Loucy (cell line): ENCODE results near the gene EPB41L2.
"Not testable (repeated sequence)": the region's sequence is repeated elsewhere in the genome, so short reads cannot be mapped to it uniquely, and the experiment has no call there.

Experiments used
- H2AFZ ChIP-seq: fragments of 200-600 bp; sonication (generic); 2 replicates; pipeline ENCODE4 v1.6.0; 2016; ENCODE audit warnings: antibody characterized with exemption, mild to moderate bottlenecking, low read length, moderate library complexity
- H3F3A ChIP-seq: fragments of 200-600 bp; 2 replicates; pipeline ENCODE4 v1.6.0; 2016; ENCODE audit warnings: antibody characterized with exemption, low read depth, mild to moderate bottlenecking
- H3K27me3 ChIP-seq: fragments of 200-600 bp; sonication (generic); 2 replicates; pipeline ENCODE4 v1.6.1; 2014; ENCODE audit warnings: low read length, mild to moderate bottlenecking; ENCODE audit not compliant: insufficient read depth, poor library complexity, severe bottlenecking
- H3K36me3 ChIP-seq: fragments of 200-600 bp; sonication (generic); 2 replicates; pipeline ENCODE4 v1.6.1; 2016; ENCODE audit warnings: low read length; ENCODE audit not compliant: insufficient read depth
- H3K4me1 ChIP-seq: fragments of 200-600 bp; sonication (generic); 2 replicates; pipeline ENCODE4 v1.5.1; 2014; ENCODE audit warnings: low read length, mild to moderate bottlenecking; ENCODE audit not compliant: insufficient read depth, poor library complexity, severe bottlenecking
- H3K4me2 ChIP-seq: fragments of 200-600 bp; sonication (generic); 2 replicates; pipeline ENCODE4 v1.6.0; 2014; ENCODE audit warnings: antibody characterized with exemption, low read length, low read depth, mild to moderate bottlenecking; ENCODE audit not compliant: poor library complexity, severe bottlenecking
- H3K4me3 ChIP-seq: fragments of 200-600 bp; sonication (generic); 2 replicates; pipeline ENCODE4 v1.5.1; 2014; ENCODE audit warnings: low read length, mild to moderate bottlenecking, mixed read lengths; ENCODE audit not compliant: poor library complexity, severe bottlenecking
- H3K79me2 ChIP-seq: fragments of 200-600 bp; sonication (generic); 2 replicates; pipeline ENCODE4 v1.6.1; 2014; ENCODE audit warnings: low read length; ENCODE audit not compliant: insufficient read depth
- H3K9ac ChIP-seq: fragments of 200-600 bp; sonication (generic); 2 replicates; pipeline ENCODE4 v1.6.0; 2014; ENCODE audit warnings: mild to moderate bottlenecking, low read depth, low read length, moderate library complexity; ENCODE audit not compliant: poor library complexity, severe bottlenecking
- H3K9me2 ChIP-seq: fragments of 200-600 bp; sonication (generic); replicated peaks from 2 replicates; pipeline ENCODE4 v1.6.1; 2016; ENCODE audit warnings: low read depth, low read length, mixed read lengths
- H3K9me3 ChIP-seq: fragments of 200-600 bp; sonication (generic); 2 replicates; pipeline ENCODE4 v1.6.1; 2014; ENCODE audit warnings: mild to moderate bottlenecking, antibody characterized with exemption, low read length, low read depth; ENCODE audit not compliant: insufficient read depth
- H4K20me1 ChIP-seq: fragments of 200-600 bp; sonication (generic); 2 replicates; pipeline ENCODE4 v1.6.0; 2014; ENCODE audit warnings: antibody characterized with exemption, low read length, mild to moderate bottlenecking; ENCODE audit not compliant: insufficient read depth, poor library complexity, severe bottlenecking
- EZH2phosphoT487 ChIP-seq: fragments of 200-600 bp; IDR thresholded peaks from 2 replicates; pipeline ENCODE4 v1.6.1; 2018; ENCODE audit warnings: antibody characterized with exemption, mild to moderate bottlenecking, moderate library complexity, borderline replicate concordance
- TF ChIP-seq, protein P1 (sequence below): fragments of 200-600 bp; sonication (generic); conservative IDR thresholded peaks from 2 replicates; pipeline ENCODE4 v1.5.1; 2014; ENCODE audit warnings: mild to moderate bottlenecking, antibody characterized with exemption, low read length

The EPB41L2 gene

DNA sequence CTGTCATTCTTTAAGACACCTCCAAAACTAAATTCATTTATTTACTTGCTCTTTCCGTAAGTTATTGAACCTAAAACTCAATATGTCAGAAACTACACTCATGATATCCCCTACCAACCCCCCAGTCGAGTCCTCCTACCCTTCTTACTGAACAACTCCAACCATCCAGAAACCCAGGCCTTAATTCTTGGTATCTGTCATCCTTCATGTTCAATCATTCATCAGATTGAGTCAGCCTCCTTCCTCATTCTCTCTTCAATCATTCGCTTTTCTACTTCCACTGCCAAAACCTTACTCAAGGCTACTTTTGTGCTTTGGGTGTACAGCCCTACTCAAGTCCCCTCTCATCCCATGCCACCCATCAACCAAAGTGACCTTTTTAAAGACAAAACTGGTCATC is 140.1 kb downstream of the EPB41L2 start:
- H3K4me2 ChIP-seq, result no peak overlapping the region
- H4K20me1 ChIP-seq, result no peaks in the 10 kb centered on the region
- TF ChIP-seq EZH2phosphoT487, result no peak
- TF ChIP-seq, protein P1, sequence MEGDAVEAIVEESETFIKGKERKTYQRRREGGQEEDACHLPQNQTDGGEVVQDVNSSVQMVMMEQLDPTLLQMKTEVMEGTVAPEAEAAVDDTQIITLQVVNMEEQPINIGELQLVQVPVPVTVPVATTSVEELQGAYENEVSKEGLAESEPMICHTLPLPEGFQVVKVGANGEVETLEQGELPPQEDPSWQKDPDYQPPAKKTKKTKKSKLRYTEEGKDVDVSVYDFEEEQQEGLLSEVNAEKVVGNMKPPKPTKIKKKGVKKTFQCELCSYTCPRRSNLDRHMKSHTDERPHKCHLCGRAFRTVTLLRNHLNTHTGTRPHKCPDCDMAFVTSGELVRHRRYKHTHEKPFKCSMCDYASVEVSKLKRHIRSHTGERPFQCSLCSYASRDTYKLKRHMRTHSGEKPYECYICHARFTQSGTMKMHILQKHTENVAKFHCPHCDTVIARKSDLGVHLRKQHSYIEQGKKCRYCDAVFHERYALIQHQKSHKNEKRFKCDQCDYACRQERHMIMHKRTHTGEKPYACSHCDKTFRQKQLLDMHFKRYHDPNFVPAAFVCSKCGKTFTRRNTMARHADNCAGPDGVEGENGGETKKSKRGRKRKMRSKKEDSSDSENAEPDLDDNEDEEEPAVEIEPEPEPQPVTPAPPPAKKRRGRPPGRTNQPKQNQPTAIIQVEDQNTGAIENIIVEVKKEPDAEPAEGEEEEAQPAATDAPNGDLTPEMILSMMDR, result no peak
- peaks cover 9% of the 10 kb centered on the region for H3K4me1 ChIP-seq
- H3K4me3 ChIP-seq, result no peak overlapping the region
- no peaks in the 10 kb centered on the region for H3K79me2 ChIP-seq
- no peaks in the 10 kb centered on the region for H3K9me2 ChIP-seq
- no peak overlapping the region for H3K9ac ChIP-seq
- no peaks in the 10 kb centered on the region for H3K9me3 ChIP-seq
- H2AFZ ChIP-seq, result no peak overlapping the region
- peaks cover 17% of the 10 kb centered on the region; the same call in 1 of the 2 replicates for H3K36me3 ChIP-seq
- H3K27me3 ChIP-seq, result no peaks in the 10 kb centered on the region
- H3F3A ChIP-seq, result no peaks in the 10 kb centered on the region

DNA sequence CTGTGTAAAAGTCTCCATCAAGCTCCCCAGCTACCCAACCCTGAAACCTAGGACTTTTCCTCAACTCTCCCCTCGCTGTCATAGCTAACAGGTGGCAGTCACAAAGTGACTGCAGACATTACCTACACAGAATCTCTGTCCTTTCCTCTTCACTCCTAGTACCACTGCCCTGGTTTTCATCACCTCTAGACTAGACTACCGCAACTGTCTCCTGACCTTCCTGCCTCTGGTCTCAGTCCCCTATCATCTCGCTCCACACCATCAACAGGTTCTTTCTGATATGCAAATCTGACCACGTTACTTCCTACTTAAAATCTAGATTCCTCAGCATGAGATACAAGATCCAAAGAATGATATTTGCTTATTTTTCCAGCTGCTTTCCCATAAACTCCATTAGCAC is 142.1 kb downstream of the EPB41L2 start:
- H3K9ac ChIP-seq, result no peak overlapping the region
- peaks cover 13% of the 10 kb centered on the region; the same call in 1 of the 2 replicates for H3K36me3 ChIP-seq
- H2AFZ ChIP-seq, result no peak overlapping the region
- no peak for TF ChIP-seq EZH2phosphoT487
- TF ChIP-seq, protein P1, result no peak
- H3K9me3 ChIP-seq, result no peaks in the 10 kb centered on the region
- no peaks in the 10 kb centered on the region for H3F3A ChIP-seq
- H3K4me1 ChIP-seq, result peaks cover 9% of the 10 kb centered on the region
- peak overlapping the region; percentile 8 for H3K4me2 ChIP-seq
- no peaks in the 10 kb centered on the region for H4K20me1 ChIP-seq
- H3K9me2 ChIP-seq, result no peaks in the 10 kb centered on the region
- H3K4me3 ChIP-seq, result no peak overlapping the region
- no peaks in the 10 kb centered on the region for H3K27me3 ChIP-seq
- H3K79me2 ChIP-seq, result no peaks in the 10 kb centered on the region

DNA sequence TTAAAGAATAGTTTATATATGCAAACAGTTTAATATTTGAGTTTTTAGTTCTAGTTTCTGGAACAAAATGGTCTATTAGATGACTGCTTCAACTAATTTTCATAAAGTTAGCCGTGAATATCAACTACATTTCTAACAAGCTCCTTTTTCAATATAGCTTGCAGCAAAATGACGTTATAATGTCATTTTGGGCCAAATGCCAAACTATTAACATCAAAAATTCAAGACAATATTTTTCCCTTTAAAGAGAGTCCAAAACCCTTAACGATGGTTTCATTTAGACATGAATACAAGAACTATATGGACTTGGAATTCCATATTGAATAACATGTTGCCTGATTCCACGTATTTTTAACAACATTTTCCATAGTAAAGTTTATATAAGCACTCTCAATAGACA is 144.9 kb downstream of the EPB41L2 start:
- H3K27me3 ChIP-seq, result no peaks in the 10 kb centered on the region
- H3K9me2 ChIP-seq, result no peaks in the 10 kb centered on the region
- no peaks in the 10 kb centered on the region; the same call in 1 of the 2 replicates for H3K36me3 ChIP-seq
- H4K20me1 ChIP-seq, result no peaks in the 10 kb centered on the region
- no peak overlapping the region for H3K9ac ChIP-seq
- no peaks in the 10 kb centered on the region for H3F3A ChIP-seq
- no peak overlapping the region for H3K4me2 ChIP-seq
- H3K4me3 ChIP-seq, result no peak overlapping the region
- no peak for TF ChIP-seq EZH2phosphoT487
- TF ChIP-seq, protein P1, result no peak
- peaks cover 12% of the 10 kb centered on the region for H3K4me1 ChIP-seq
- H3K9me3 ChIP-seq, result no peaks in the 10 kb centered on the region
- H2AFZ ChIP-seq, result no peak overlapping the region
- no peaks in the 10 kb centered on the region for H3K79me2 ChIP-seq

DNA sequence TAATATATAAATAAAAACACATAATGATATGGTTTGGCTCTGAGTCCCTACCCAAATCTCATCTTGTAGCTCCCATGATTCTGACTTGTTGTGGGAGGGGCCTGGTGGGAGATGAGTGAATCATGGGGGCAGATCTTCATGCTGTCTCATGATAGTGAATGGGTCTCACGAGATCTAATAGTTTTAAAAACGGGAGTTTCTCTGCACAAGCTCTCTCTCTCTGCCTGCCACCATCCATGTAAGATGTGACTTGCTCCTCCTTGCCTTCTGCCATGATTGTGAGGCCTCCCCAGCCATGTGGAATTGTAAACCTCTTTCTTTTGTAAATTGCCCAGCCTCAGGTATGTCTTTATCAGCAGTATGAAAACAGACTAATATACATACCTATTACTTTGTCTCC is 147.4 kb downstream of the EPB41L2 start:
- not testable (repeated sequence) for H3K36me3 ChIP-seq, H3K79me2 ChIP-seq, H3F3A ChIP-seq, H3K27me3 ChIP-seq, H3K4me2 ChIP-seq, H3K9me2 ChIP-seq, H4K20me1 ChIP-seq, H3K9me3 ChIP-seq, H3K4me3 ChIP-seq, H3K9ac ChIP-seq, H2AFZ ChIP-seq
- peaks cover 12% of the 10 kb centered on the region for H3K4me1 ChIP-seq
